Gastroesophageal sphincter (tissue), 4 donors: ENCODE data around the gene RPAP2. TPM values are rescaled to one million over a fixed set of nuclear protein-coding genes. Genes with fewer than 3 reads are reported as not detected.

Experiments
- ATAC-seq: fragments of 150-250 bp; one replicate; pipeline ENCODE4 v1.9.1; 2016; ENCODE audit warnings: mild to moderate bottlenecking, moderate library complexity
- H3K27ac ChIP-seq, 4 donors: fragments of 200-600 bp; sonication (generic) in 3 of 4; 1 replicate in 3 of 4; 2 replicates in 1 of 4; pipeline ENCODE4 v1.5.1; 2016 to 2019
- H3K27me3 ChIP-seq: fragments of 200-600 bp; sonication (generic); one replicate; pipeline ENCODE4 v1.5.1; 2019
- H3K36me3 ChIP-seq, 2 donors: fragments of 200-600 bp; sonication (generic); one replicate each; pipeline ENCODE4 v1.5.1; 2019; ENCODE audit warnings: control low read depth in 1 of 2
- H3K4me1 ChIP-seq, 3 donors: fragments of 200-600 bp; sonication (generic); 1 replicate in 2 of 3; 2 replicates in 1 of 3; pipeline ENCODE4 v1.5.1; 2016 to 2019; ENCODE audit warnings: control low read depth in 2 of 3
- H3K4me3 ChIP-seq, 2 donors: fragments of 200-600 bp; sonication (generic); one replicate each; pipeline ENCODE4 v1.5.1; 2019; ENCODE audit warnings: mild to moderate bottlenecking in 1 of 2, moderate library complexity in 1 of 2
- H3K9me3 ChIP-seq, 3 donors: fragments of 200-600 bp; sonication (generic); one replicate each; pipeline ENCODE4 v1.5.1; 2017 to 2019; ENCODE audit warnings: control low read depth in 2 of 3
- EP300 ChIP-seq: sonication (generic); formaldehyde crosslinking; IDR thresholded peaks from one replicate; pipeline ENCODE4 v1.6.1; 2017; ENCODE audit warnings: antibody characterized with exemption, mild to moderate bottlenecking
- POLR2A ChIP-seq, 2 donors: fragments of 450-650 bp; IDR thresholded peaks; one replicate each; pipeline ENCODE4 v1.6.1; 2017; ENCODE audit warnings: antibody characterized with exemption in 2 of 2, mild to moderate bottlenecking in 2 of 2, moderate library complexity in 1 of 2
- POLR2AphosphoS5 ChIP-seq: sonication (generic); formaldehyde crosslinking; IDR thresholded peaks from one replicate; pipeline ENCODE4 v1.6.1; 2017; ENCODE audit warnings: antibody characterized with exemption
- WGBS, 2 donors: methylation state at CpG; one replicate each; pipeline ENCODE4 v1.1.5; 2018; ENCODE audit warnings: low coverage in 1 of 2; 5-methylcytosine and 5-hydroxymethylcytosine counted together
- total RNA-seq, 4 donors: library from RNA; depleted of rRNA; stranded (reverse); fragments of >200 nt; gene quantifications; one replicate each; pipeline ENCODE4 v1.1.0, GENCODE V29; 2016
- TF ChIP-seq, protein P1 (sequence below), 4 experiments: fragments of 200-600 bp in 2 of 4; fragments of 450-650 bp in 2 of 4; sonication (generic) in 1 of 4; IDR thresholded peaks; one replicate each; pipeline ENCODE4 v1.5.1; 2017 to 2019; ENCODE audit warnings: antibody characterized with exemption in 4 of 4, mild to moderate bottlenecking in 2 of 4, moderate library complexity in 2 of 4

RPAP2 gene
- total RNA-seq, 4 donors from 2014 or later, result 16.8 to 31.8 (median 18.8) TPM

DNA sequence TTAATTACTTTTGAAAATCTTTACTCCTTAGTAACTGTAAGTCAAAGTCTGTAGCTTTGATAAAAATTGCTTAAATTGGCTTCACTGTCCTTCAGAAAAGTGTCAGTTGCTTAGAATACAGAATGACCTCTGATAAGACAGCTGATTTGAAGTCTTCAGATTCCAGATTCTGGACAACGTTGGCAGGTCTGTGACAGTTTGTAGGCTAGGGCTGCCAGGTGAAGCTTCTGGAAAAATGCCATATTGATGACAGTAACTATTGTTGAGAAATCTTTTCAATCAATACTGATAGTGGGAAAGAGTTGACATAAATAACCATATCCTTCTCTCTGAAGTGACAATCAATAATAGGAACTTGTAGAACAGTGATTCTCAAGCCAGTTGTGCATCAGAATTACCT, 41.3 kb downstream of the RPAP2 start:
- no peak overlapping the region for H3K4me3 ChIP-seq
- no peaks in the 10 kb centered on the region for H3K27me3 ChIP-seq
- H3K4me1 ChIP-seq, result no peaks in the 10 kb centered on the region
- 45 to 60% methylated on average over 1 of the region's 1 CpG for WGBS, 2 donors
- TF ChIP-seq POLR2AphosphoS5, result no peak
- TF ChIP-seq POLR2A (IDR thresholded peaks at IDR 0.05), result no peak
- no peak for TF ChIP-seq EP300
- TF ChIP-seq, protein P1, sequence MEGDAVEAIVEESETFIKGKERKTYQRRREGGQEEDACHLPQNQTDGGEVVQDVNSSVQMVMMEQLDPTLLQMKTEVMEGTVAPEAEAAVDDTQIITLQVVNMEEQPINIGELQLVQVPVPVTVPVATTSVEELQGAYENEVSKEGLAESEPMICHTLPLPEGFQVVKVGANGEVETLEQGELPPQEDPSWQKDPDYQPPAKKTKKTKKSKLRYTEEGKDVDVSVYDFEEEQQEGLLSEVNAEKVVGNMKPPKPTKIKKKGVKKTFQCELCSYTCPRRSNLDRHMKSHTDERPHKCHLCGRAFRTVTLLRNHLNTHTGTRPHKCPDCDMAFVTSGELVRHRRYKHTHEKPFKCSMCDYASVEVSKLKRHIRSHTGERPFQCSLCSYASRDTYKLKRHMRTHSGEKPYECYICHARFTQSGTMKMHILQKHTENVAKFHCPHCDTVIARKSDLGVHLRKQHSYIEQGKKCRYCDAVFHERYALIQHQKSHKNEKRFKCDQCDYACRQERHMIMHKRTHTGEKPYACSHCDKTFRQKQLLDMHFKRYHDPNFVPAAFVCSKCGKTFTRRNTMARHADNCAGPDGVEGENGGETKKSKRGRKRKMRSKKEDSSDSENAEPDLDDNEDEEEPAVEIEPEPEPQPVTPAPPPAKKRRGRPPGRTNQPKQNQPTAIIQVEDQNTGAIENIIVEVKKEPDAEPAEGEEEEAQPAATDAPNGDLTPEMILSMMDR (IDR thresholded peaks at IDR 0.05), result no peak
- no peaks in the 10 kb centered on the region for H3K9me3 ChIP-seq
- no peak for ATAC-seq
- H3K36me3 ChIP-seq, result peaks cover 0 to 81% of the 10 kb centered on the region in 2 donors
- H3K27ac ChIP-seq, result no peak overlapping the region

DNA sequence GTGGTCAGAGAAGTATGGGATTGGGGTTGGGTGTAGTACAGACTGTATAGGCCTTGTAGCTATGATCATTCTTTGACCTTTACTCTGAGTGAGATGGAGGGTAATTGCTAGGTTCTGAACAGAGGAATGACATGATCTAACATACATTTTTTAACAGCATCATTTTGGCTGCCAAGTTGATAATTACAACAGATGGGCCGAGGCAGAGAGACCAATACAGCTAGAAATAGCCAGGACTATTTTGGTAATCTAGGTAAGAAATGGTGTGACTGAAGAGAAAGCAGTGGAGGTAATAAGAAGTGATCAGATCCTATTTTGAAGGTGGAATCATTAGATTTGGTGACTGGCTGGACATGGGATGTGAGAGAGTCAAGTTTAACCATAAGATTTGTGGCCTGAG, 43.5 kb downstream of the RPAP2 start:
- 83 to 92% methylated on average over 1 of the region's 1 CpG for WGBS, 2 donors
- TF ChIP-seq EP300, result no peak
- Histone ChIP-seq H3K4me3 (no peak overlapping the region), H3K36me3 (peaks cover 0 to 77% of the 10 kb centered on the region in 2 donors), H3K27ac (no peak overlapping the region), H3K9me3 (no peaks in the 10 kb centered on the region), H3K27me3 (no peaks in the 10 kb centered on the region), H3K4me1 (no peaks in the 10 kb centered on the region)
- no peak for ATAC-seq

DNA sequence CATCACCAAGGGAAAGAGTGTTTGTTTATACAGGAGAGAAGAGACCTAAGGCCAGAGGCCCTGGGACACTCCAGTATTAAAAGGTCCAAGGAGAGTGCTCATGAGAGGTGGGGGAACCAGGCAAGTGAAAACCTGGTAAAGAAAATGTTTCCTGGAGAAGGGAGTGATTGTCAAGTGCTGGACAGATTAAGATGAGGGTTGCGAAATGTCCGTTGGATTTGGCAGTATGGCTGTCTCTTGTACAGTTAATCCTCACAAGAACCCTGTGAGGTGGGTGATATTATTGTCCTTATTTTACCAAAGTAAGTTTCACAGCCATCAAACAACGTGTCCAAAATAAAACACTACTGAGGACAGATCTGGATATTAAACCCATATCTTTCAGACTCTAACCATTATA, 44.2 kb downstream of the RPAP2 start:
- no peaks in the 10 kb centered on the region for H3K9me3 ChIP-seq
- H3K27ac ChIP-seq, result no peak overlapping the region
- no peak overlapping the region for H3K4me3 ChIP-seq
- no peaks in the 10 kb centered on the region for H3K27me3 ChIP-seq
- H3K36me3 ChIP-seq, result peaks cover 0 to 77% of the 10 kb centered on the region in 2 donors
- TF ChIP-seq POLR2AphosphoS5, result no peak
- TF ChIP-seq EP300, result no peak
- no peak for TF ChIP-seq POLR2A (IDR thresholded peaks at IDR 0.05)
- TF ChIP-seq, protein P1 (IDR thresholded peaks at IDR 0.05), result no peak
- ATAC-seq, result no peak
- WGBS, 2 donors, result 87 to 93% methylated on average over 3 of the region's 3 CpGs
- no peaks in the 10 kb centered on the region for H3K4me1 ChIP-seq

DNA sequence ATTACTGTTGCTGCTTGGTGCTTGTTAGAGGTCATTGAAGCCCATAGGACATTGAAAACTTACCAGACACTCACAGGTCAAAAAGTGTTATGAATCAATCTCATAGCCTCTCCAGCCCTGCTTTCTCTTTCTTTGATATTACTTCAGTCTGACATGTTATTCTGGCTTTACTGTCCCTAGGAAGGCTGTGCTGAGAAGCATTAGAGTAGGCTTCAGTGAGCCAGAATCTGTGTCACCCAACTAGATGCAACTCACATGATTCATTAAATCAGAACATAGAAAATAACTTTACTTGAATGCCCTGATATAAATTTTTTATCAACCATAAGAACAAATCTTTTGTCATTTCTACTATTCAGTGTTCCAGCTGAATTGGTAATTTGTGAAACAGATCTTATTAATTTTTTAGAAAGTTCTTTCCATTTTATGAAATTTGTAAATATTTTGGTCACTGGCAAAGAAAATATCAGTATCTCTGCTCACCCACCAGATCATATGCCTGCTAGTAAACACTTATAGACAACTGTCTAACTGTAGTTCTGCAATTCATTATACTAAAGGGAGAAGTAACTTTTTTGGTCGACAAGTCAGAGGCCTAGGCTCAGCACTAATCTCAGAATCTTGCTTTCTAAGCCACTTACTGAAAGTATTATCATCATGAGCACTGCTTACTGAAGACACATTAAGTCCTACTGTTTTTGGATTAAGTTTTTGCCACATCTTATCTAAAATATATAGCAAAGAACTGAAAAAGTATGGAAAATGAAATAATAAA, 48.2 kb downstream of the RPAP2 start:
- ATAC-seq, result no peak
- no peak for TF ChIP-seq POLR2A (IDR thresholded peaks at IDR 0.05)
- TF ChIP-seq POLR2AphosphoS5, result no peak
- no peak for TF ChIP-seq EP300
- TF ChIP-seq, protein P1 (IDR thresholded peaks at IDR 0.05), result no peak
- 79 to 100% methylated on average over 1 of the region's 1 CpG for WGBS, 2 donors
- H3K4me3 ChIP-seq, result no peak overlapping the region
- H3K27me3 ChIP-seq, result no peaks in the 10 kb centered on the region
- no peak overlapping the region for H3K27ac ChIP-seq
- no peaks in the 10 kb centered on the region for H3K4me1 ChIP-seq
- H3K9me3 ChIP-seq, result peaks cover 0 to 2% (median 0%) of the 10 kb centered on the region in 3 donors
- peaks cover under 1 to 80% of the 10 kb centered on the region in 2 donors for H3K36me3 ChIP-seq

DNA sequence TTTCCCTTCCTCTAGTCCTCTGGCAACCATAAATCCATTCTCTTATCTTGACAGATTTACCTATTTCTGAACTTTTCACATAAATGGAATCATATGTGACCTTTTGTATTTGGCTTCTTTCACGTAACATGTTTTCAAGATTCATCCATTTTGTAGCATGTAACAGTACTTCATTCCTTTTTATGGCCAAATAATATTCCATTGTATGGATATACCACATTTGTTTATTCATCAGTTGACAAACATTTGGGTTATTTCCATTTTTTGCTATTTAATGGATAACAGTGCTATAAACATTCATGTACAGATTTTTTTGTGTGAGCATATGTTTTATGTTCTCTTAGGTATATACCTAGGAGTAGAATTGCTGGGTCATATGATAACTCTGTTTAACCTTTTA, 54.0 kb downstream of the RPAP2 start:
- TF ChIP-seq EP300 (no peak), POLR2A (IDR thresholded peaks at IDR 0.05) (no peak), POLR2AphosphoS5 (no peak)
- TF ChIP-seq, protein P1 (IDR thresholded peaks at IDR 0.05), result no peak
- ATAC-seq, result no peak
- H3K27me3 ChIP-seq, result no peaks in the 10 kb centered on the region
- no peak overlapping the region for H3K27ac ChIP-seq
- no peak overlapping the region for H3K4me3 ChIP-seq
- H3K4me1 ChIP-seq, result no peaks in the 10 kb centered on the region
- WGBS, 2 donors, result 100% methylated on average over 1 of the region's 1 CpG
- peaks cover 8 to 94% of the 10 kb centered on the region in 2 donors for H3K36me3 ChIP-seq
- H3K9me3 ChIP-seq, result peaks cover 0 to 11% (median 0%) of the 10 kb centered on the region in 3 donors
